ENCODE results near the gene CTDNEP1.
A peak's percentile ranks its signal among the peaks of the same experiment; 100 is the strongest.

Gene CTDNEP1

DNA sequence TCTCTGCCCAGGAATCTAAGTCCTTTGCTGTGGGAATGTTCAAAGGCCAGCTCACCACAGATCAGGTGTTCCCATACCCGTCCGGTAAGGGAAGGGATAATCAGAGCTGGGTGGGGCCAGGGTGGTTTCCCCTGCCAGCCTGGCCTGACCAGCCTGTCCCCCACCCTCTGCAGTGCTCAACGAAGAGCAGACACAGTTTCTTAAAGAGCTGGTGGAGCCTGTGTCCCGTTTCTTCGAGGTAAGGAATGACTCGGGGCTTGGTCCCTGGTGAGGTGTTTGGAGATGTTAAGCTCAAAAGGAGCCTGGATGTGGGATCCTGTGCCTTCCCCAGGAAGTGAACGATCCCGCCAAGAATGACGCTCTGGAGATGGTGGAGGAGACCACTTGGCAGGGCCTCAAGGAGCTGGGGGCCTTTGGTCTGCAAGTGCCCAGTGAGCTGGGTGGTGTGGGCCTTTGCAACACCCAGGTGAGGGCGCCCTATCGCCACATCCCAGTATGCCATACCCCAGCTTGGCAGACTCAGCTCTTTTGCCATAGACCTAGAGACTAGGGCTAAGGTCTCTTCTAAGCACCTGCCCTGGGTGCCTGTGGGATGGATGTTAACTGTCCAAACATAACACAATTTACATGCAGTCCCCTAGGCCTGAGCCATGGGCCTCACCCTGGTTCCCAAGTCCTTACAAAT is 30.8 kb downstream of the CTDNEP1 start:
- peak overlapping the region; percentile 90 for H3K4me3 ChIP-seq (ENCODE audit: low read depth, low read length)
- TF ChIP-seq, protein P1, sequence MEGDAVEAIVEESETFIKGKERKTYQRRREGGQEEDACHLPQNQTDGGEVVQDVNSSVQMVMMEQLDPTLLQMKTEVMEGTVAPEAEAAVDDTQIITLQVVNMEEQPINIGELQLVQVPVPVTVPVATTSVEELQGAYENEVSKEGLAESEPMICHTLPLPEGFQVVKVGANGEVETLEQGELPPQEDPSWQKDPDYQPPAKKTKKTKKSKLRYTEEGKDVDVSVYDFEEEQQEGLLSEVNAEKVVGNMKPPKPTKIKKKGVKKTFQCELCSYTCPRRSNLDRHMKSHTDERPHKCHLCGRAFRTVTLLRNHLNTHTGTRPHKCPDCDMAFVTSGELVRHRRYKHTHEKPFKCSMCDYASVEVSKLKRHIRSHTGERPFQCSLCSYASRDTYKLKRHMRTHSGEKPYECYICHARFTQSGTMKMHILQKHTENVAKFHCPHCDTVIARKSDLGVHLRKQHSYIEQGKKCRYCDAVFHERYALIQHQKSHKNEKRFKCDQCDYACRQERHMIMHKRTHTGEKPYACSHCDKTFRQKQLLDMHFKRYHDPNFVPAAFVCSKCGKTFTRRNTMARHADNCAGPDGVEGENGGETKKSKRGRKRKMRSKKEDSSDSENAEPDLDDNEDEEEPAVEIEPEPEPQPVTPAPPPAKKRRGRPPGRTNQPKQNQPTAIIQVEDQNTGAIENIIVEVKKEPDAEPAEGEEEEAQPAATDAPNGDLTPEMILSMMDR (IDR thresholded peaks at IDR 0.05; ENCODE audit: borderline replicate concordance, insufficient read depth, low read depth, low read length) = peak; percentile 60

DNA sequence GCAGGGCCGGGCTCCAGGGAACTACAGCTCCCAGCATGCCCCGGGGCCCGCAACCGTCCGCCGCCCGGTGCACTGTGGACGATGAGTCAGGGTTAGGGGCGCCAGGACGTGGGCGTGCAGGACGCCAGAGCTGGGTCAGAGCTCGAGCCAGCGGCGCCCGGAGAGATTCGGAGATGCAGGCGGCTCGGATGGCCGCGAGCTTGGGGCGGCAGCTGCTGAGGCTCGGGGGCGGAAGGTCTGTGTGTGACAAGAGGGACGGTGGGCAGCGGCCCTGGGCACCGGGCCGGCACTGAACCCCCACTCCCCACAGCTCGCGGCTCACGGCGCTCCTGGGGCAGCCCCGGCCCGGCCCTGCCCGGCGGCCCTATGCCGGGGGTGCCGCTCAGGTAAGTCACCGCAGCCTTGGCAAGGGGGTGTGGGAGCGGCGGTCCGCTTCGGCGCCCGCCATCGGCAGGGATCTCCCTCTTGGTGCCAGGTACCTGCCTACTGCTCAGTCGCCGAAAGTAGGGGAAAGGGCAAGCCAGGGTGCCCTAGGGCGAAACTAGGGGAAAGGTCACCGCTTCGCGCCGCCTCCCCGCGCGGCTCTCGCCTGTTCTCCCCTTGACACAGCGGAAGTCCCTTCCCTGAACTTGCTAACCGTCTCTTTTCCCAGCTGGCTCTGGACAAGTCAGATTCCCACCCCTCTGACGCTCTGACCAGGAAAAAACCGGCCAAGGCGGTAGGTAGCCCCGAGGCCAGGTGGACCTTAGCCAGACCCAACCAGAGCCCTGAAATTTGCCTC is 31.5 kb downstream of the CTDNEP1 start, which contains the start of the genes ACADVL and DLG4:
Gene ACADVL (plus strand): TSS at position 127 of the 781 bp plus-strand sequence. CDS start 47 bp downstream, at position 174.
Gene DLG4 (minus strand): TSS at position 25 of the 781 bp plus-strand sequence.
- H3K4me3 ChIP-seq (ENCODE audit: low read depth, low read length) = peak within 1 kb of the TSS; percentile 90
- TF ChIP-seq, protein P1 (IDR thresholded peaks at IDR 0.05; ENCODE audit: borderline replicate concordance, insufficient read depth, low read depth, low read length) = no peak

DNA sequence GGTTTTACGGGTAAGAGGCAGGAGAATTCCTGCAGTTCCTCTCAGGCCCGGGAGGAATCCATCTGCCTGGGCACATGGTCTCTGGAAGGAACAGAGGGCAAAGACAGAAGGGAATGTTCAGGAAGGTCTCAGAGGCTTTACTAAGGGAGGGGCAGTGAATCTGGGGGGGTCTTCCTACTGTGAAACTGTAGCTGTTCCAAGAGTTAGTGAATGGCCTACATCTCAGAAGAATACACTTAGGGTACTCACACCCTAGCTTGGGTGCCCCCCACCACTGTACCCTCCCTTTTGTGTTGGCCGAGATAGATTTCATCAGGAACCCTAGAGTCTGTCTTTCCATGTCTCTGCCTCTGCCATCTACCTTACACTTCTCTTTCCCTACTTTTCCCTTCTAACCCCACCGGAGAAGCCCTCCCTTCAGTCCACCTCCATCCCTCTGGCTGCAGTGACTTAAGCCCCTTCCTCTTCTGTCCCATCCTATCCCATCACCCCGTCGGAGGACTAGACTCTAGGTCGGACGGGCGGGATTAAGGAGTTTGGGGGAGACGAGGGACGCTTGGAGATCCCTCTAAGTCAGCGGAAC is 32.2 kb downstream of the CTDNEP1 start:
- peak overlapping the region; percentile 90 for H3K4me3 ChIP-seq (ENCODE audit: low read depth, low read length)
- TF ChIP-seq, protein P1 (IDR thresholded peaks at IDR 0.05; ENCODE audit: borderline replicate concordance, insufficient read depth, low read depth, low read length) = no peak

DNA sequence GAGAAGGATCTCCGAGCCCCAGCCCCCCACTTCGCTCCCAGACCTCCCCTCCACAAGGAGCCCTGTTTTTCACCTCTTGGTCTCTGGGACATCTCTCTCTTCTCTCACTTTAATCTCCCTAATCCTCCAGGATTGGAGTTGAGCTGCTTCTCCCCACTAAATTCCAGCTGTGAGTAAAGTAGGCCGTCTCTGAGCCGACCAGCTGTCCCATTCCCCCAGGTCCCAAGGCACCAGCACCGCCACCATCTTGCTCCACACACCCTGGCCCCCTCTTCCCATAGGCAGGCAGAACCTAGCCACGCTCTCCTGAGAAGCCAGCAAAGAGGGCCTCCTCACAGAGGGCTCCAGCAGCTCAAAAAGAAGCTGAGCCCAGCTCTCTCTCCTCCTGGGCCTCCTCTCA is 32.8 kb downstream of the CTDNEP1 start:
- TF ChIP-seq, protein P1 (IDR thresholded peaks at IDR 0.05; ENCODE audit: borderline replicate concordance, insufficient read depth, low read depth, low read length) = no peak
- H3K4me3 ChIP-seq (ENCODE audit: low read depth, low read length) = no peak overlapping the region

DNA sequence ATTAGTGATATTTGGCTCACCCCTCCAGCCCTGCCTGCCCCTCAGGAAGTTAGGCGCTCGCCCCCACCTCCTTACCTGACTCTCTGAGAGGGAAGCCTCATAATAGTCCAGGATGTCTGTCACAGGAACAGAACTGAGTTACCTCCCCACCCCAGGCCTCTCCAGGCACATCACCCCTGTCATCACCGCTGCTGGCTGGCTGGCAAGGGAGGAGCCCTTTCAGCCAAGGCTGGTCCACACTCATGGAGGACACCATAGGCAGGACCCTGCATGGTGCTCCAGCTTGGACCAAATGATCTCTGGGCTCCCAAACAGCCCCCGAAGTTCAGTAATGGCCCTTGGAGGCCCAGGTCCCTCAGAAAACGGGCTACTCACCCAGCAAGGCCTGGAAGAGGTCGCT is 33.4 kb downstream of the CTDNEP1 start:
- H3K4me3 ChIP-seq (ENCODE audit: low read depth, low read length) = no peak overlapping the region
- TF ChIP-seq, protein P1 (IDR thresholded peaks at IDR 0.05; ENCODE audit: borderline replicate concordance, insufficient read depth, low read depth, low read length) = no peak

DNA sequence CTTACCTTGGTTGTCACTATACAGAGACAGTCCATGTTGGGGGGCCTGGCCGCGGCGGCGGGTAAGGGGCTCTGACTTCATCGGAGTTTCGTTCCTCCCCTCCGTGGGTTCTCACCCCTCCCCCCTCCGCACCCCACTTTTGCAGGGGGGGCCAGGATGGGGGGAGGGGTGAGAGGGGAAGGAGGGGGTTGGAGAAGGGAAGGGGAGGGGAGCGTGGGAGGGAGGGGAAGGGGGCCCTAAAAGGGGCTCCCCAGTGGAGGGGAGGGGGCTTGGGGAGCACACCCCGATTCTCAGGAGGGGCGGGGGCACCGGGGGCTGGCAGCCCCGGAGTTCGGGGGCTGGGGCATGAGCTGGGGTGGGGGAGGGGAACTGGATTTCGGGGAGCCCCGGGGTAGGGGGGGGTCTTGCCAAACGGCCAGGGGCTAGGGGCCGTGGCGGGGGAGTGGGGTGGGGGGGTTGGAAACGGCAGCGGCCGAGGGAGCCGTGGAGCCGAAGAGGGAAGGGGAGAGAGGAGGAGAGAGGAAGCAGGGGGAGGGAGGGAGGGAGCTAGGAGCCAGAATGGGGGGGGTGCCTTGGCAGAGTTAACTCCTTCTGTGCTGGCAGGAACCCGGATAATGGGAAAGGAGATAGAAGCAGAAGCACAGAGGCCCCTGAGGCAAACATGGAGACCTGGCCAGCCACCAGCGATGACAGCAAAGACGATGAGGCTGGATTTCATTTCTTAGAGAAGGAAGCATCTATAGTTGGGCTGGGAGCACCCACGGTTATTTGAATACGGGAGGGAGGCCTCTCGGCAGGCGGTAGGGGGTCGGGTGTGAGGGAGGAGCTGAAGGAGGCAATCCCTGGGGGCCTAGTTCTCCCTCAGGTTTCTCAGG is 34.2 kb downstream of the CTDNEP1 start:
- TF ChIP-seq, protein P1 (IDR thresholded peaks at IDR 0.05; ENCODE audit: borderline replicate concordance, insufficient read depth, low read depth, low read length) = no peak
- no peak overlapping the region for H3K4me3 ChIP-seq (ENCODE audit: low read depth, low read length)
